A549 (cell line): ENCODE measurements around the gene SETDB1. TPM values are rescaled to one million over a fixed set of nuclear protein-coding genes. Genes with fewer than 3 reads are reported as not detected.

Source experiments
- ATAC-seq, 2 experiments: fragments of 200-7000 bp in 1 of 2; fragments of >200 bp in 1 of 2; cut with Nextera tagmentation in 1 of 2; cut with Tn5 transposase in 1 of 2; 3 replicates each; pipeline versions ENCODE4 v1.8.0 to v1.9.1; 2018 to 2020; ENCODE audit warnings: mild to moderate bottlenecking in 1 of 2, moderate library complexity in 1 of 2
- CTCF ChIA-PET: fragments of 300-600 bp; sonication (Branson Sonifier 250); formaldehyde crosslinking; extraction: SDS; loops from one replicate; lab custom pipeline; 2021; ENCODE audit warnings: antibody characterized with exemption, inconsistent platforms; lab: Yijun Ruan, JAX
- POLR2A ChIA-PET: fragments of 350-600 bp; formaldehyde crosslinking; extraction: SDS; loops from one replicate; lab custom pipeline; 2021; ENCODE audit warnings: antibody characterized with exemption, inconsistent platforms; lab: Yijun Ruan, JAX
- DNase-seq, 2 experiments: peaks; one replicate each; pipeline versions ENCODE4 v3.0.0 to v3.0.0-alpha.2; 2011 to 2016; ENCODE audit warnings: low read depth in 1 of 2, low spot score in 1 of 2
- FAIRE-seq: peaks from 2 replicates; lab custom pipeline; 2011; peaks lifted over from hg19 to GRCh38; lab: Jason Lieb, UNC
- H3K27ac ChIP-seq, 2 experiments: fragments of >200 bp; sonication (Bioruptor Twin); formaldehyde crosslinking; 3 replicates each; pipeline ENCODE4 v1.5.1; 2016 to 2017
- H3K4me1 ChIP-seq: fragments of >200 bp; sonication (Bioruptor Twin); formaldehyde crosslinking; 3 replicates; pipeline ENCODE4 v1.6.1; 2016
- H3K4me2 ChIP-seq: fragments of >200 bp; sonication (Bioruptor Twin); formaldehyde crosslinking; 3 replicates; pipeline ENCODE4 v1.6.1; 2016
- H3K4me3 ChIP-seq: fragments of >200 bp; sonication (Bioruptor Twin); formaldehyde crosslinking; 3 replicates; pipeline ENCODE4 v1.5.1; 2016
- H3K9me3 ChIP-seq: fragments of >200 bp; sonication (Bioruptor Twin); formaldehyde crosslinking; 3 replicates; pipeline ENCODE4 v1.6.1; 2016
- BCL3 ChIP-seq: fragments of >200 bp; sonication (Bioruptor Twin); formaldehyde crosslinking; IDR thresholded peaks from 3 replicates; pipeline ENCODE4 v1.6.1; 2016
- CEBPB ChIP-seq, 2 experiments: fragments of >200 bp in 1 of 2; sonication (Bioruptor Twin) in 1 of 2; formaldehyde crosslinking in 1 of 2; IDR thresholded peaks; 2 replicates each; pipeline ENCODE4 v1.6.1; 2012 to 2016
- CTCF ChIP-seq: fragments of >200 bp; sonication (Bioruptor Twin); formaldehyde crosslinking; IDR thresholded peaks from 3 replicates; pipeline ENCODE4 v1.5.1; 2016
- EHF ChIP-seq: fragments of 250-450 bp; sonication (Bioruptor Pico); IDR thresholded peaks from 2 replicates; pipeline ENCODE4 v1.5.0; 2020; ENCODE audit warnings: mild to moderate bottlenecking
- EHMT2 ChIP-seq: fragments of 200-600 bp; sonication (generic); IDR thresholded peaks from 2 replicates; pipeline ENCODE4 v1.6.1; 2016; ENCODE audit warnings: antibody characterized with exemption, low read depth, mild to moderate bottlenecking, moderate library complexity
- ELK1 ChIP-seq: fragments of 150-350 bp; IDR thresholded peaks from 2 replicates; pipeline ENCODE4 v1.6.1; 2014; ENCODE audit warnings: low read depth, mild to moderate bottlenecking, low read length
- EP300 ChIP-seq, 2 experiments: fragments of >200 bp; sonication (Bioruptor Twin); formaldehyde crosslinking; IDR thresholded peaks; 2 replicates in 1 of 2; 3 replicates in 1 of 2; pipeline ENCODE4 v1.6.1; 2016 to 2017
- FOSB ChIP-seq: fragments of 250-450 bp; sonication (Bioruptor Pico); IDR thresholded peaks from 2 replicates; pipeline ENCODE4 v1.5.0; 2020; ENCODE audit warnings: mild to moderate bottlenecking, moderate library complexity
- FOSL2 ChIP-seq, 2 experiments: fragments of 450-650 bp in 1 of 2; fragments of >200 bp in 1 of 2; sonication (Bioruptor Twin) in 1 of 2; formaldehyde crosslinking; IDR thresholded peaks; 2 replicates each; pipeline versions ENCODE4 v1.5.0 to v1.6.1; 2016 to 2020; ENCODE audit warnings: mild to moderate bottlenecking in 1 of 2, moderate library complexity in 1 of 2
- HOXB5 ChIP-seq: fragments of 250-450 bp; sonication (Bioruptor Pico); IDR thresholded peaks from 2 replicates; pipeline ENCODE4 v1.5.0; 2020; ENCODE audit warnings: mild to moderate bottlenecking, moderate library complexity
- JUN ChIP-seq, 2 experiments: fragments of >200 bp; sonication (Bioruptor Twin); formaldehyde crosslinking; IDR thresholded peaks; 2 replicates in 1 of 2; 3 replicates in 1 of 2; pipeline ENCODE4 v1.6.1; 2016 to 2017
- KDM1A ChIP-seq: fragments of 200-600 bp; sonication (generic); IDR thresholded peaks from 2 replicates; pipeline ENCODE4 v1.6.1; 2016; ENCODE audit warnings: low read depth, mild to moderate bottlenecking
- MAFK ChIP-seq: fragments of 450-650 bp; IDR thresholded peaks from 2 replicates; pipeline ENCODE4 v1.6.1; 2014; ENCODE audit not compliant: partially characterized antibody
- MAZ ChIP-seq: fragments of 150-350 bp; IDR thresholded peaks from 2 replicates; pipeline ENCODE4 v1.6.1; 2014; ENCODE audit warnings: antibody characterized with exemption, low read depth, low read length, borderline replicate concordance
- MYC ChIP-seq: IDR thresholded peaks from 2 replicates; pipeline ENCODE4 v1.6.1; 2012; ENCODE audit warnings: mild to moderate bottlenecking, inconsistent platforms, low read length, improper control_type of control experiment, borderline replicate concordance
- PBX3 ChIP-seq: IDR thresholded peaks from 2 replicates; pipeline ENCODE4 v1.6.1; 2012
- PHF8 ChIP-seq: fragments of 200-600 bp; sonication (generic); IDR thresholded peaks from 2 replicates; pipeline ENCODE4 v1.6.1; 2016; ENCODE audit warnings: low read depth, mild to moderate bottlenecking, antibody characterized with exemption, moderate library complexity, borderline replicate concordance
- POLR2A ChIP-seq: IDR thresholded peaks from 2 replicates; pipeline ENCODE4 v1.6.1; 2012; ENCODE audit warnings: mild to moderate bottlenecking, low read length
- POLR2AphosphoS2 ChIP-seq: conservative IDR thresholded peaks from 2 replicates; pipeline ENCODE4 v1.6.1; 2012; ENCODE audit warnings: low read length, improper control_type of control experiment, inconsistent platforms
- RAD21 ChIP-seq, 2 experiments: fragments of >200 bp in 1 of 2; sonication (Bioruptor Twin) in 1 of 2; formaldehyde crosslinking in 1 of 2; IDR thresholded peaks in 1 of 2; conservative IDR thresholded peaks in 1 of 2; 2 replicates in 1 of 2; 3 replicates in 1 of 2; pipeline ENCODE4 v1.6.1; 2012 to 2018; ENCODE audit warnings: inconsistent platforms in 1 of 2
- RARB ChIP-seq: fragments of 250-450 bp; sonication (Bioruptor Pico); IDR thresholded peaks from 2 replicates; pipeline ENCODE4 v1.8.0; 2021; ENCODE audit warnings: mild to moderate bottlenecking, moderate library complexity
- REST ChIP-seq: fragments of 200-600 bp; sonication (generic); IDR thresholded peaks from 2 replicates; pipeline ENCODE4 v1.6.1; 2016; ENCODE audit warnings: antibody characterized with exemption, mild to moderate bottlenecking, moderate library complexity
- SREBF2 ChIP-seq: fragments of 450-650 bp; IDR thresholded peaks from 2 replicates; pipeline ENCODE4 v1.6.1; 2014; ENCODE audit warnings: mild to moderate bottlenecking, moderate library complexity
- TFCP2L1 ChIP-seq: fragments of 250-450 bp; sonication (Bioruptor Pico); IDR thresholded peaks from 2 replicates; pipeline ENCODE4 v1.5.0; 2021; ENCODE audit warnings: mild to moderate bottlenecking
- USF2 ChIP-seq: fragments of 450-650 bp; IDR thresholded peaks from 2 replicates; pipeline ENCODE4 v1.6.1; 2014; ENCODE audit warnings: antibody characterized with exemption
- ZFP36 ChIP-seq: fragments of 450-650 bp; IDR thresholded peaks from 2 replicates; pipeline ENCODE4 v1.6.1; 2014; ENCODE audit warnings: borderline replicate concordance; ENCODE audit not compliant: partially characterized antibody
- ZSCAN20 ChIP-seq: fragments of 250-450 bp; sonication (Bioruptor Pico); IDR thresholded peaks from 2 replicates; pipeline ENCODE4 v1.8.0; 2022; ENCODE audit warnings: mild to moderate bottlenecking, moderate library complexity
- WGBS: methylation state at CpG from one replicate; pipeline ENCODE4 v1.1.6; 2017; ENCODE audit errors: missing lambda C conversion rate; 5-methylcytosine and 5-hydroxymethylcytosine counted together
- polyA plus RNA-seq, 4 experiments: library from polyadenylated mRNA; depleted of rRNA in 3 of 4; stranded (reverse); fragments of >200 nt; fragmentation: RNase III in 1 of 4; extraction: RNeasy Plus Mini Kit Qiagen cat#74134 plus additional on column Dnase treatment in 1 of 4; gene quantifications; 2 replicates in 3 of 4; 3 replicates in 1 of 4; pipeline ENCODE4 v1.2.3, GENCODE V29; 2011 to 2017

Gene SETDB1
- polyA plus RNA-seq, 2 of the 4 experiments (the other 2 are of a cell fraction), result 25.1 to 56.9 TPM

GRCh38 chr1:151006327-151007052, 80.3 kb downstream of the SETDB1 start, which contains the start of gene MINDY1:
Gene MINDY1 (minus strand): TSS chr1:151006902. CDS start chr1:151002617, 4,285 bp downstream.
- CTCF ChIA-PET, result interaction anchor here (0.7 to 24.0 kb wide), 24 partner anchors 9 to 608 kb away, joined by 3 to 586 read pairs (median 4); partner anchors contain the start of genes ANXA9, C1orf56, CDC42SE1 and CERS2
- POLR2A ChIA-PET, result interaction anchor here (0.5 to 1.7 kb wide), 9 partner anchors 25 to 438 kb away, joined by 3 to 8 read pairs (median 3); partner anchors contain the start of genes C1orf56, ENSA and MCL1
- no peak for FAIRE-seq

More at GRCh38 chr1:151006327-151007052, 80.3 kb downstream of the SETDB1 start, which contains the start of gene MINDY1:
- ATAC-seq (peak; percentile 91 to 92), DNase-seq (peak; percentile 85 to 95)
- Histone ChIP-seq H3K9me3 (no peaks in the 10 kb centered on the region), H3K4me3 (peak within 1 kb of the TSS; percentile 88), H3K27ac (peak within 1 kb of the TSS; percentile 77 to 95), H3K4me2 (peak within 1 kb of the TSS; percentile 90), H3K4me1 (peaks cover 36% of the 10 kb centered on the region)
- TF ChIP-seq POLR2AphosphoS2 (no peak), HOXB5 (CRISPR knock-in tag) (no peak), RAD21 (conservative IDR thresholded peaks at IDR 0.05 in 1 of 2, IDR thresholded peaks at IDR 0.05 in 1 of 2) (peak; percentile 43 to 54; a peak in 4 of 5 replicates), ELK1 (no peak), FOSL2 (IDR thresholded peaks at IDR 0.05) (no peak), FOSL2 (CRISPR knock-in tag; IDR thresholded peaks at IDR 0.05) (no peak), KDM1A (no peak), ZSCAN20 (no peak), POLR2A (no peak; the same call in none of the 2 replicates), PBX3 (no peak), USF2 (no peak), TFCP2L1 (CRISPR knock-in tag) (no peak), MYC (no peak), MAFK (peak; percentile 26), CEBPB (IDR thresholded peaks at IDR 0.05) (no peak), RARB (CRISPR knock-in tag) (no peak), BCL3 (no peak), EHMT2 (no peak), EHF (no peak), CTCF (peak; percentile 35; the same call in 2 of the 3 replicates), JUN (IDR thresholded peaks at IDR 0.05) (no peak), REST (peak; percentile 36; the same call in 1 of the 2 replicates), FOSB (no peak), ZFP36 (no peak), MAZ (no peak), SREBF2 (no peak), EP300 (IDR thresholded peaks at IDR 0.05) (no peak), PHF8 (no peak)
- 8% methylated on average over 18 of the region's 18 CpGs for WGBS
